T follicular helper cell (primary cell): ENCODE data around the gene MAP3K2.

Source experiments
- DNase-seq: peaks from one replicate; pipeline ENCODE4 v3.0.0-alpha.2; 2020; ENCODE audit warnings: low read depth

MAP3K2 gene

GRCh38 chr2:127407091-127407490 lies 19.3 kb upstream of the MAP3K2 start:
- no peak for DNase-seq

- no peak for DNase-seq
These were observed 18.7 kb upstream of the MAP3K2 start for GRCh38 chr2:127406454-127406853.

DNA sequence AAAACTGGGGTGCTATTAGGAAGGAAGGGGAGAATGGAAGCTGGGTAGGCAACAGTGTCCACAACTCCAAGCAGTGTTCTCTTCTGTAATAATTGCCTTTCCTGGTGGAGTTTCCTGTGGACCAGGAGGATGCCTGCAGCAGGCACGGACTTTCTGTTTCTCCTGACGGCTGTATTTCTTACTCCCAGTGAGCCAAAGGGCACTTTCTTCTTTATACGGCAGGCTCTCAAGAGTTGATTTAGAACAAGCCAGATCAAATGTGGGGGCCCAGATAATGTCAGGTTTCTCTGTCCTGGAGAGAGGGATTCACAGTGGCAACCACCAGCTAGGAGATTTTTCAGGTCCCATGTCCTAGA lies 17.5 kb upstream of the MAP3K2 start:
- DNase-seq, result no peak

- no peak for DNase-seq
These were observed 16.9 kb upstream of the MAP3K2 start for GRCh38 chr2:127404466-127405254.

DNA sequence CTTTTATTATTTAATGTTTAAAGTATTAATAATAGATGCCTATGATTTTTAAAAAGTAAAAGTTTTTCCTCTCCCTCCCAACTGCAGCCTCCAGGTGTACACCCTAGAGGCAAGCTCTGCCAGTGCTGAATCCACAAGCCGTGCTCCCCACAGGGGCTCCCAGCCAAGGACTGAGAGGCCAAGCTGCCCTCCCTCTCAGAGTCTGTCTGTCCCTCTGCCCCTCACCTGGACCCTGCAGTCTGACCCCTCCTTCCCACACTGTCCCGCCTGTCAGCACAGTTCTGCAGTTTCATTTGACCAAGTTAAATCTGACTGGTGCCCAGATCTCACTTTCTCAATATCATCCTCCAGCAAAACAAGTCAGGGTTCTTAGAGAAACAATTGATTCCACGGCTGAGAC lies 15.7 kb upstream of the MAP3K2 start:
- no peak for DNase-seq

GRCh38 chr2:127401757-127402695 lies 14.3 kb upstream of the MAP3K2 start:
- no peak for DNase-seq

- DNase-seq, result no peak
These were observed 13.4 kb upstream of the MAP3K2 start for GRCh38 chr2:127400897-127401756.

DNA sequence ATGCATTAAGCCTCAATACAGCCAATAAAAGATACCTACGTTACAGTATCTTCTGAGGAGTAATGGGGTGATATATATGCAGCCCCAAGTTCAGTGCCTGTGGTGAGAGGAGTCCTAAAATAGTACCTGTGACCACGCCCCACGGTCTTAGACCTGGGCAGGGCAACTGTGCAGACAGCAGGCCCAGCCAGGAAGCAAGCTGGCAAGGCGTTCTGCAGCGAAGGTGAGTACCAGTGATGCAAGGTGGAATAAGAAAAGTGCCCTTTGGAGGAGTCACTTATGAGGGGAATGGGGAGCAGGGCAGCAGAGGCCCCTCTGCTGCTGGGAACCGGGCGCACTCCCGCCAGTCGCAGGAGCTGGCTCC lies 12.7 kb upstream of the MAP3K2 start:
- DNase-seq, result no peak

DNA sequence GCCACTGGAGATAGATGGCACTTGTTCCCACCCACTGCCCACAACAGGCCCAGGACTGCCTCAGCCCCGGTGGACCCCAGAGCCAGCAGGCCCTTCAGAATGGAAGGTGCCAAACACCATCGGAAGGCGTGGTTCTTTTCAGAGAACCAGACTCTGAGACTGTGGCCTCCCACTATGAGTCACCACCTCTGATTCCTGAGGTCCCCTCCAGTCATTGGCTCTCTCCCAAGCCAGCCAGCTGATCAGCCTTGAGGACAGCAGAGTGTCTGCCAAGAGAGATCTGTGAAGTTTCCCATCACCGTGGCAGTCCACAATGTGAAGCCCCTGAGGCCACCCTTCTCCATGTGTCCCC lies 10.4 kb upstream of the MAP3K2 start:
- no peak for DNase-seq

- DNase-seq, result no peak
These were observed 9.9 kb upstream of the MAP3K2 start for GRCh38 chr2:127397568-127398238.

DNA sequence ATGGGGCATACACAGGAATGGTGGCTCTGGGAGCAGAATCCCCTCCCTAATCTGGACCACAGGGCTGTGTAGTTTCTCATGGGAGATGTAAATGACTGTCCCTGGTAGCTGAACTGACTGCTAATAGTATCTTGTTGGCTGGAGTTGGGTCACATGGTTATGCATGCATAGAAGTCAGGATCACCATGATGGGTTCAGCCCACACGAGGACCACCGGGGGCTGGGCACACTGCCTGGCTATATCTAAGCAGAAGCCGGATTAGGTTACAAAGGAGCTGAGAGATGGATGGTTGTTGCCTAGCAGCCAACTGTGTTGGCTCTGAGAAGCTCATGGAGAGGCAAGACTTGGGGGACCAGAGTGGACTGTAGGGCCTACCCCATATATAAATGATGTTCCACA lies 6.7 kb upstream of the MAP3K2 start:
- no peak for DNase-seq

- DNase-seq, result no peak
These were observed 5.2 kb upstream of the MAP3K2 start for GRCh38 chr2:127392828-127393578.

DNA sequence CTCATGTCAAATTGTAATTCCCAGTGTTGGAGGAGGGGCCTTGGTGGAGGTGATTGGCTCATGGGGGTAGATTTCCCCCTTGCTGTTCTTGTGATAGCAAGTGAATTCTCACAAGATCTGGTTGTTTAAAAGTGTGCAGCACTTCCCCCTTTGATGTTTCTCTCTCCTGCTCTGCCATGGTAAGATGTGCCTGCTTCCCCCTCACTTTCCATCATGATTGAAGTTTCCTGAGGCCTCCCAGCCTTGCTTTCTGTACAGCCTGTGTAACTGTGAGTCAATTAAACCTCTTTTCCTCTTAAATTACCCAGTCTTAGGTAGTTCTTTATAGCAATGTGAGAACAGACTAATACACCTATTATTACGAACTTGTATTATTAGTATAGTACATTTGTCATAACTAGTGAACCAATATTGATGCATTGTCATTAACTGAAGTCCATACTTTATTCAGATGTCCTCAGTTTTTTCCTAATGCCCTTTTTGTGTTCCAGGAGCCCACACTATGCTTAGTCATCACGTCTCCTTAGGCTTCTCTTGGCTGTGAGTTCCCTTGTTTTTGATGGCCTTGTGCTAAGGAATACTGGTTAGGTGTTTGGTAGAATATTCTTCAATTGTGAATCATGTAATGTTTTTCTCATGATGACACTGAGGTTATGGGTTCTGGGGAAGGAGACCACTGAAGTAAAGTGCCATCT lies 4.5 kb upstream of the MAP3K2 start:
- DNase-seq, result no peak

DNA sequence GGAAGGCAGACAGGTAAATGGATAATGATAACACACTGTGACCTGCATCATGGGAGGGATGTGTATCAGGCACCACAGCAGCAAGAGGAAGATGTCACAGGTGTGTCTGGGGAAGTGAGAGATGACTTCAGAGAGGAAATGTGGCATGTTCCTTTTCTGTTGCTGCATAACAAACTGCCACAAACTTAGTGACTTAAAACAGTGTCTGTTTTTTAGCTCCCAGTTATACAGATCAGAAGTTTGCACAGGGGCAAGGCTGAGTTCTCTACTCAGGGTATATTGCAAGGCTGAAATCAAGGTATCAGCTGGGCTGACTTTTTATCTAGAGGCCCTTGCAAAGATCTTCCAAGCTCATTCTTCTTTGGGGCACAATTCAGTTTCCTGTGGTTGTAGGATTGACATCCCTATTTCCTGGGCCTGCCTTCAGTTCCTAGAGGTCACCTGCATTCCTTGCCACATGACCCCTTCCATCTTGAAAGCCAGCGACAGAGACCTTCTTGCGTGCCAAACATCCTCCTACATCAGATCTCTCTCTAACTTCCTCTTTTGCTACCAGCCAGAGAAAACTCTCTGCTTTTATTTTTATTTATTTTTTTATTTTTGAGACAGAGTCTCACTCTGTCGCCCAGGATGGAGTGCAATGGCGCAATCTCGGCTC lies 2.1 kb upstream of the MAP3K2 start:
- peak; percentile 18 for DNase-seq

GRCh38 chr2:127388423-127389164 lies 819 bp upstream of the MAP3K2 start:
- DNase-seq, result no peak

DNA sequence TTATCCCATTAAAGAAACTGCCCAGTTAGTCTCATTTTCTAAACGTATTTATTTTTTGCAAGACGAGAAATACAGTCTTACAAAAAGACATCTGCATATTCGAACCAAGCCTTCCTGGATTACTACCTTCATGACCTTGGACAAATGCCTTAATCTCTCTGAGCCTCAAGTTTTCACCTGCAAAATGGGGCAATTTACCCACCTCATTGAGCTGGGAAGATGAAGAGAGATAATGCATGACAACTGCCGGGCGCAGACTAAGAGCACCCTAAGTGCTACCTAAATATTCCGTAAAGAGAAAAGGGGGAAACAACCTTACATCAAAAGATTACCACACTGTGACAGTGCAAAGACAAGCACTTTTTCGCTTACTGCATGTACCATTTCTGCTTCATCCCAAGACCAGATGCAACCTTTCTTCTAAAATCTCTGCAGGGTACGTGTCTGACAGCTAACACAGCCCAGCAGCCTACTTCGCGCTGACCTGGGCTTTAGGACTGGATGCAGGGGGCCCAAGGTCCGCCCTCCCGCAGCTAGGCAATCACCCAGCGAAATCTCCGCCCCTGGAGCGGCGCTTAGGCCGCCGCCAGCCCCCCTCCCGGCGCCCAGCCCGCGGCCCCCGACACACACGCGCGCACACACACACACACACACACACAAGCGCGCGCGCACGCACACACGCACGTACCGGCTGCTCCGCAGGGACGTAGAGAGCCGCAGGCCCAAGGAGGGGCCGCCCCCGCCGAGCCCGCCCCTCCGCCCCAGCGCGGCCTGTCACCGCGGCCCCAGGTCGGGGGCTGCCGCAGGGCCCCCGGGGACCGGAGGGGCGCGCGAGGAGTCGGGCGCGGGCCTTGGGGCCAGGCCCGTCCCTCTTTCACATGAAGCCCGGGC lies 766 bp downstream of the MAP3K2 start:
- peak; percentile 71 for DNase-seq

DNA sequence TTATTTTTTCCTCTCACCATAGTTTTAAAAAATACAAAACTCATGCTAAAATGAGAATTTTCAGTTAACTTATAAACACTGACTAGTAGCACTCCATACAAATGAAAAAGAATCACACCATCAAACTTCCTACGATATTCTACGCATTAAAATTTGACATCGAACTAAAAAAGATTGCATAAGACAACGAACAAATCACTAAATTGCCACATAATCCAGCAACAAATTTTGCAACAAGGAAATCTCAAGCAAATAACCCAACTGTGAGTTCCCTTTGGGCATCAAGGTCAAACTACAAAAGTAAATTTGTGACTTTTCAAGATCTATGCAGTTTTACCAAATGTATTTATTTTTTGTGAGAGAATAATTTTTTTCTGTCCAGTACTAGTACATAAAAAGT lies 1.5 kb downstream of the MAP3K2 start:
- no peak for DNase-seq

GRCh38 chr2:127384529-127384928 lies 3.2 kb downstream of the MAP3K2 start:
- no peak for DNase-seq
